Urinary bladder (tissue), 4 donors: ENCODE results near the gene DBNDD1. TPM values are rescaled to one million over a fixed set of nuclear protein-coding genes. Genes with fewer than 3 reads are reported as not detected.

ENCODE experiments used
- DNase-seq: peaks from one replicate; pipeline ENCODE4 v3.0.0-alpha.2; 2015; ENCODE audit errors: extremely low spot score
- H3K27ac ChIP-seq: one replicate; pipeline ENCODE4 v1.5.1; 2013; ENCODE audit warnings: low read depth, mild to moderate bottlenecking, moderate library complexity
- H3K36me3 ChIP-seq: one replicate; pipeline ENCODE4 v1.6.1; 2013; ENCODE audit warnings: mild to moderate bottlenecking, moderate library complexity; ENCODE audit not compliant: insufficient read depth
- H3K4me1 ChIP-seq: one replicate; pipeline ENCODE4 v1.6.1; 2013; ENCODE audit warnings: mild to moderate bottlenecking, moderate library complexity; ENCODE audit not compliant: insufficient read depth
- H3K4me3 ChIP-seq: one replicate; pipeline ENCODE4 v1.5.1; 2013; ENCODE audit warnings: low read depth, low read length
- WGBS: extraction: QIAGEN DNeasy Blood & Tissue Kit; methylation state at CpG from one replicate; pipeline ENCODE4 v1.1.7; 2013; 5-methylcytosine and 5-hydroxymethylcytosine counted together
- polyA plus RNA-seq: library from polyadenylated mRNA; stranded (reverse); fragments of 200-250 nt; gene quantifications from one replicate; pipeline ENCODE4 v1.2.3, GENCODE V29; 2013
- total RNA-seq: library from RNA; depleted of rRNA; stranded (reverse); fragments of >200 nt; gene quantifications from one replicate; pipeline ENCODE4 v1.2.3, GENCODE V29; 2014
- donor health status: healthy with polysubstance abuse.
- donor health status: healthy.

DBNDD1 gene
- total and polyA plus RNA-seq, 2 donors: 0.26 to 1.4 TPM

GRCh38 chr16:89965447-89966225 lies 53.6 kb downstream of the DBNDD1 start:
- H3K4me3 ChIP-seq: no peak overlapping the region
- no peaks in the 10 kb centered on the region for H3K36me3 ChIP-seq
- 90% methylated on average over 30 of the region's 30 CpGs for WGBS
- no peaks in the 10 kb centered on the region for H3K4me1 ChIP-seq
- H3K27ac ChIP-seq: no peak overlapping the region
- DNase-seq: no peak

- Histone ChIP-seq H3K4me3 (no peak overlapping the region), H3K36me3 (no peaks in the 10 kb centered on the region), H3K4me1 (no peaks in the 10 kb centered on the region), H3K27ac (no peak overlapping the region)
- no peak for DNase-seq
- WGBS: 88% methylated on average over 25 of the region's 25 CpGs
Measured at GRCh38 chr16:89964201-89964600, 55.1 kb downstream of the DBNDD1 start.

- DNase-seq: no peak
- no peaks in the 10 kb centered on the region for H3K4me1 ChIP-seq
- no peak overlapping the region for H3K27ac ChIP-seq
- H3K36me3 ChIP-seq: no peaks in the 10 kb centered on the region
- no peak overlapping the region for H3K4me3 ChIP-seq
- 83% methylated on average over 26 of the region's 26 CpGs for WGBS
Measured at GRCh38 chr16:89962754-89963498, 56.3 kb downstream of the DBNDD1 start.

- DNase-seq: no peak
- Histone ChIP-seq H3K36me3 (peaks cover 2% of the 10 kb centered on the region), H3K4me3 (no peak overlapping the region), H3K27ac (no peak overlapping the region), H3K4me1 (no peaks in the 10 kb centered on the region)
- 94% methylated on average over 23 of the region's 23 CpGs for WGBS
Measured at GRCh38 chr16:89961920-89962319, 57.3 kb downstream of the DBNDD1 start.

- H3K4me1 ChIP-seq: no peaks in the 10 kb centered on the region
- H3K36me3 ChIP-seq: peaks cover 2% of the 10 kb centered on the region
- H3K4me3 ChIP-seq: no peak overlapping the region
- H3K27ac ChIP-seq: no peak overlapping the region
- no peak for DNase-seq
- 94% methylated on average over 13 of the region's 13 CpGs for WGBS
Measured at GRCh38 chr16:89960966-89961365, 58.3 kb downstream of the DBNDD1 start.

GRCh38 chr16:89958596-89958995 lies 60.7 kb downstream of the DBNDD1 start:
- 96% methylated on average over 10 of the region's 10 CpGs for WGBS
- Histone ChIP-seq H3K4me3 (no peak overlapping the region), H3K27ac (no peak overlapping the region), H3K4me1 (no peaks in the 10 kb centered on the region), H3K36me3 (peaks cover 2% of the 10 kb centered on the region)
- no peak for DNase-seq

- no peak overlapping the region for H3K27ac ChIP-seq
- no peak for DNase-seq
- no peak overlapping the region for H3K4me3 ChIP-seq
- no peaks in the 10 kb centered on the region for H3K4me1 ChIP-seq
- H3K36me3 ChIP-seq: peaks cover 2% of the 10 kb centered on the region
- 89% methylated on average over 7 of the region's 7 CpGs for WGBS
Measured at GRCh38 chr16:89958068-89958467, 61.2 kb downstream of the DBNDD1 start.

- no peaks in the 10 kb centered on the region for H3K4me1 ChIP-seq
- H3K36me3 ChIP-seq: peaks cover 2% of the 10 kb centered on the region
- H3K4me3 ChIP-seq: no peak overlapping the region
- WGBS: 92% methylated on average over 23 of the region's 23 CpGs
- no peak for DNase-seq
- H3K27ac ChIP-seq: no peak overlapping the region
Measured at GRCh38 chr16:89957216-89957785, 62.0 kb downstream of the DBNDD1 start.

- no peak overlapping the region for H3K27ac ChIP-seq
- no peaks in the 10 kb centered on the region for H3K4me1 ChIP-seq
- no peak for DNase-seq
- H3K36me3 ChIP-seq: peaks cover 2% of the 10 kb centered on the region
- WGBS: 93% methylated on average over 15 of the region's 15 CpGs
- H3K4me3 ChIP-seq: no peak overlapping the region
Measured at GRCh38 chr16:89956505-89957215, 62.6 kb downstream of the DBNDD1 start.

GRCh38 chr16:89955001-89955685 lies 64.1 kb downstream of the DBNDD1 start:
- Histone ChIP-seq H3K4me3 (no peak overlapping the region), H3K36me3 (peaks cover 2% of the 10 kb centered on the region), H3K27ac (no peak overlapping the region), H3K4me1 (no peaks in the 10 kb centered on the region)
- no peak for DNase-seq
- WGBS: 88% methylated on average over 15 of the region's 15 CpGs
